Measurements from ENCODE around the gene CYB5D1.

The CYB5D1 gene

GRCh38 chr17:7833795-7834541, 23.8 kb upstream of the CYB5D1 start, which contains the start of gene KDM6B:
Gene KDM6B (plus strand): TSS chr17:7834217. CDS start chr17:7845555, 11,338 bp downstream.
- peak; percentile 94 for DNase-seq (ENCODE audit: low spot score)

- peak; percentile 74 for DNase-seq (ENCODE audit: low spot score)
Observed at GRCh38 chr17:7834542-7834956, 23.3 kb upstream of the CYB5D1 start.

- DNase-seq (ENCODE audit: low spot score) = peak; percentile 95
Observed at GRCh38 chr17:7834957-7835813, 22.6 kb upstream of the CYB5D1 start.

GRCh38 chr17:7835814-7836595, 21.8 kb upstream of the CYB5D1 start:
- no peak for DNase-seq (ENCODE audit: low spot score)

- DNase-seq (ENCODE audit: low spot score) = peak; percentile 94
Observed at GRCh38 chr17:7836596-7837407, 21.0 kb upstream of the CYB5D1 start.

GRCh38 chr17:7837408-7838088, 20.3 kb upstream of the CYB5D1 start:
- DNase-seq (ENCODE audit: low spot score) = peak; percentile 72

- peak; percentile 39 for DNase-seq (ENCODE audit: low spot score)
Observed at GRCh38 chr17:7838090-7839075, 19.4 kb upstream of the CYB5D1 start.

GRCh38 chr17:7839190-7839875, 18.5 kb upstream of the CYB5D1 start:
- DNase-seq (ENCODE audit: low spot score) = peak; percentile 32

GRCh38 chr17:7839876-7840261, 17.9 kb upstream of the CYB5D1 start:
- DNase-seq (ENCODE audit: low spot score) = peak; percentile 57

GRCh38 chr17:7840441-7840840, 17.4 kb upstream of the CYB5D1 start:
- peak; percentile 16 for DNase-seq (ENCODE audit: low spot score)

GRCh38 chr17:7840875-7841274, 16.9 kb upstream of the CYB5D1 start:
- no peak for DNase-seq (ENCODE audit: low spot score)

- peak; percentile 87 for DNase-seq (ENCODE audit: low spot score)
Observed at GRCh38 chr17:7841396-7841914, 16.3 kb upstream of the CYB5D1 start.

- DNase-seq (ENCODE audit: low spot score) = peak; percentile 89
Observed at GRCh38 chr17:7841915-7842379, 15.9 kb upstream of the CYB5D1 start.

- DNase-seq (ENCODE audit: low spot score) = peak; percentile 81
Observed at GRCh38 chr17:7842380-7843256, 15.2 kb upstream of the CYB5D1 start.

- DNase-seq (ENCODE audit: low spot score) = no peak
Observed at GRCh38 chr17:7843257-7843535, 14.6 kb upstream of the CYB5D1 start.

- DNase-seq (ENCODE audit: low spot score) = peak; percentile 76
Observed at GRCh38 chr17:7843536-7844291, 14.1 kb upstream of the CYB5D1 start.

All from hematopoietic multipotent progenitor cell treated with erythropoietin and hydrocortisone succinate and interleukin-3 and kit ligand, for 17 days (in vitro differentiated cells).